Activated CD4-positive, alpha-beta T cell treated with anti-CD3 and anti-CD28 coated beads for 24 hours (primary cell): ENCODE data around the gene TSPAN18.

Experiments used
- DNase-seq, 2 donors: peaks; one replicate each; pipeline ENCODE4 v3.0.0-alpha.2; 2020; ENCODE audit warnings: low read depth in 2 of 2

TSPAN18 gene

GRCh38 chr11:44957776-44958564 is 231.2 kb downstream of the TSPAN18 start:
- DNase-seq, result no peak

DNA sequence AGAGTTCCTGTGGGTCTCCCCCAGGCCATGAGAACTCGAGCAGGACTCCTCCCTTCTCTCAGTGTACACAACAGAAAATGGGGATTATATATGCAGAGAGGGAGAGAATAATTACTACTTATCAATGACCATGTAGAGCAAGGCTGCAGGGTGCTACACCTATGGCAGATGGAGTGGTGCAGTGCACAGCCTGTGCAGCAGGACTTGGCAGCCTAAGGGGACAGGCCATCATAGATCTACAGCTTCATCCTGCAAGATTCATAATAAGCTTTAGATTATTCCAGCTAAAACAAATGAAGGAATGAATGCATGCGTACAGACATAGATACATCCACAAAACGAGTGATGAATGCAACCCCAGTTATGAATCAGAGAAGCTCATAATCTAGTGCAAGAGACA is 232.3 kb downstream of the TSPAN18 start:
- DNase-seq, result no peak

DNA sequence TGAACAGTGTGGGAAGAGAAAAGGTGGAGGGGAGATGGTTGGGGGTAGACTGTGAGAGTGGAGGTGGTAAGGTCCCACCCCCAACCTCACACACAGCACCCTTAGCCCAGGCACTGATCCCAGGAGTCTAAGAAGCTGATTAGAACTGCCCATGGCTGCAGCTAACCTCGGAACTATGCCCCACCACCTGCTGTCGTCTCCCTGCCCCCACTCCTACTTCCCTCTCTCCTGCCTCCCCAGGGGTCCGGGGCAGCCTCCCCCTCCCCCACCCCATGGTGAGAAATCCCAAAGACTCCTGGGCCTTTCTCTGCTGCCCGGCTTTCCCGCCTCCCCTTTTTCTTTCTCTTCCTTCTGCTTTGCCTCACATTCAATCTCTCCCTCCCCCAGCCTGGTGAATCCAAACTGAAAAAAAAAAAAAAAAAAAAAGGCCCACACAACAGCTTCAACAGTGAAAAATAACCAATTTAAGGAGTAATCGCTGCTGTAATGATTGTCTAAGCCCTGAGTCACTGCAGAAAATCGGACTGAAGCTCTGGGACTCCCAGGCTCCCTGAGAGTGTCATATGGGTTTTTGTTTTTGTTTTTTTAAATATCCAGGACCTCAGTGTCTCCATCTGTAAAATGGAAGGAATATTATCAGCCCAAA is 233.6 kb downstream of the TSPAN18 start:
- no peak for DNase-seq

GRCh38 chr11:44962464-44962863 is 235.7 kb downstream of the TSPAN18 start:
- no peak for DNase-seq

GRCh38 chr11:44963136-44963535 is 236.4 kb downstream of the TSPAN18 start:
- DNase-seq, result no peak

DNA sequence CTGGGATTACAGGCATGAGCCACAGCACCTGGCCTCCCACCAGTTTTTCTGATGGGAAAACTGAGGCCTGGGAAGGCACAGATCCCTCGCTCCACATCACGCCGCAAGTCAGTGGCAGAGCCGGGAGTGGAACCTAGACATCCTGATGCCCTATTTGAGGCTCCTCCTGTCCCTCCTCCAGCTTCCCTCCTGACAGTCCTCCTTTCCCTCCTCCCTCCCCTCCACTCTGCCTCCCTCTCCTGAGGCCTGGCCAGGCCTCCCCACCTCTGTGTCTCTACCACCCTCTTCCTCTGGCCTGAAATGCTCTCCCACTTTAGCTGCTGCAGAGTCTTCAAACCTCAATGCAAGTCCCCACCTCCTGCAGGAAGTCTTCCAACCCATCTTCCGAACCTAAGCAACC is 237.2 kb downstream of the TSPAN18 start:
- DNase-seq, result no peak

- no peak for DNase-seq
These were observed 237.9 kb downstream of the TSPAN18 start for GRCh38 chr11:44964526-44965209.

DNA sequence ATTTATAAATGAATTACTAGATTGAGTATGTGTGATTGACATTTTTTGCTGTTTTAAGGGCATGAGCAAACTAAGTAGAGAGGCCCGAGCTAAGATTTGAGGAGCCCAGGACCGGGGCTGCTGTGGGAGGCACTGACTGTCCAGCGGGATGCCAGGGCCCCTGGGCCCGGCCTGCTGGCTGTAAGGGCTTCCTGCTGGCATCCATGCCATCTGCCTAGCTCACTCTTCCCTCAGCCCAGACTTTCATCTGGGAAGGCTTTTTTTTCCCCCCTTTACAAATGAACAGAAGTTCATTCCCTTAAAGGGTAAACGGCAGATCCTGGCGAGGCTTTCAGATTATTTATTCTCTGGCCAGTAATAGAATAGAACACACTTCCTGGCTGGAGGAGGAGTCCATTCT is 239.9 kb downstream of the TSPAN18 start:
- no peak for DNase-seq

GRCh38 chr11:44967930-44968496 is 241.3 kb downstream of the TSPAN18 start:
- DNase-seq, result no peak

GRCh38 chr11:44968510-44968909 is 241.7 kb downstream of the TSPAN18 start:
- no peak for DNase-seq

GRCh38 chr11:44969651-44970252 is 243.0 kb downstream of the TSPAN18 start:
- DNase-seq, result no peak

GRCh38 chr11:44970293-44970692 is 243.5 kb downstream of the TSPAN18 start:
- DNase-seq, result no peak

- no peak for DNase-seq
These were observed 244.4 kb downstream of the TSPAN18 start for GRCh38 chr11:44971185-44971584.

GRCh38 chr11:44972746-44973435 is 246.1 kb downstream of the TSPAN18 start:
- DNase-seq, result no peak

- no peak for DNase-seq
These were observed 247.1 kb downstream of the TSPAN18 start for GRCh38 chr11:44973632-44974401.

GRCh38 chr11:44974402-44975000 is 247.7 kb downstream of the TSPAN18 start:
- no peak for DNase-seq

- no peak for DNase-seq
These were observed 249.8 kb downstream of the TSPAN18 start for GRCh38 chr11:44976576-44976975.

- no peak for DNase-seq
These were observed 250.8 kb downstream of the TSPAN18 start for GRCh38 chr11:44977493-44977984.

- no peak for DNase-seq
These were observed 251.7 kb downstream of the TSPAN18 start for GRCh38 chr11:44978274-44978960.

DNA sequence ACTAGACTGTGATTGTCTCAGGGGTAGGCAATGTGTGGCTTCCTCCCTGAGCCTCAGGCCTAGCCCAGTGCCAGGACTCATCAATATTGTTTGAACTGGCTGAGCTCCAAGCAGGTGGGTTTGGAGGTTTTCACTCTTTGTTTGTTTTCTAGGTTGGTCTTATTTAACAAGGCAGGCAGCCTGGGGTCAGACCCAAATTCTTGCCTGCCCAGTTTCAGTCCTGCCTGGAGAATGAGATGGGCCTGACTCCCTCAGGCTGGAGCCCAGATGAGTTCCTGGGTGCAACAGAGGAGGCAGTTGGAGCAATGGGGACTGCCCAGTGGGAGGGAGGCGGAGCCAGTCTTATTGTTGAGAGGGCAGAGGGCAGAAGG is 252.2 kb downstream of the TSPAN18 start:
- no peak for DNase-seq
